HG02973 (cell line): ENCODE measurements around the gene MON2.
"Not testable (repeated sequence)": the region's sequence is repeated elsewhere in the genome, so short reads cannot be mapped to it uniquely, and the experiment has no call there.

Experiments used
- ATAC-seq: cut with Tn5 transposase; IDR thresholded peaks from one replicate; pipeline ENCODE4 v1.9.1; 2021; ENCODE audit warnings: moderate library complexity; ENCODE audit not compliant: unreplicated experiment

MON2 gene

GRCh38 chr12:62466594-62467491 lies at the start of gene MON2:
Gene MON2, plus strand, starts transcription at chr12:62466826. Its CDS starts 382 bp downstream, at chr12:62467208.
- ATAC-seq, result peak; percentile 98

GRCh38 chr12:62426089-62426488 lies 40.5 kb upstream of the MON2 start:
- ATAC-seq, result no peak

- ATAC-seq, result no peak
These were observed 37.2 kb upstream of the MON2 start for GRCh38 chr12:62429457-62429856.

- ATAC-seq, result no peak
These were observed 31.9 kb upstream of the MON2 start for GRCh38 chr12:62434494-62435302.

- peak; percentile 75 for ATAC-seq
These were observed 31.1 kb upstream of the MON2 start for GRCh38 chr12:62435303-62436163.

- no peak for ATAC-seq
These were observed 30.5 kb upstream of the MON2 start for GRCh38 chr12:62436164-62436503.

- ATAC-seq, result no peak
These were observed 28.4 kb upstream of the MON2 start for GRCh38 chr12:62438098-62438692.

GRCh38 chr12:62446754-62447452 lies 19.7 kb upstream of the MON2 start:
- ATAC-seq, result no peak

- ATAC-seq, result no peak
These were observed 18.2 kb upstream of the MON2 start for GRCh38 chr12:62448436-62448835.

GRCh38 chr12:62455429-62455828 lies 11.2 kb upstream of the MON2 start:
- not testable (repeated sequence) for ATAC-seq

- ATAC-seq, result no peak
These were observed 8.0 kb upstream of the MON2 start for GRCh38 chr12:62458626-62459025.

GRCh38 chr12:62459976-62460375 lies 6.7 kb upstream of the MON2 start:
- no peak for ATAC-seq

- ATAC-seq, result not testable (repeated sequence)
These were observed 5.3 kb upstream of the MON2 start for GRCh38 chr12:62461171-62461837.

GRCh38 chr12:62463252-62463651 lies 3.4 kb upstream of the MON2 start:
- ATAC-seq, result not testable (repeated sequence)

GRCh38 chr12:62466018-62466593 lies 520 bp upstream of the MON2 start:
- ATAC-seq, result peak; percentile 27

GRCh38 chr12:62468397-62468796 lies 1.8 kb downstream of the MON2 start:
- no peak for ATAC-seq

- no peak for ATAC-seq
These were observed 2.3 kb downstream of the MON2 start for GRCh38 chr12:62468935-62469334.

- ATAC-seq, result no peak
These were observed 3.1 kb downstream of the MON2 start for GRCh38 chr12:62469704-62470103.

GRCh38 chr12:62471734-62472133 lies 5.1 kb downstream of the MON2 start:
- no peak for ATAC-seq
